Midbrain (tissue), 1 donor: ENCODE data around the gene NOG.

ENCODE experiments used
- DNase-seq: peaks from one replicate; lab custom pipeline; 2025; lab: John Stamatoyannopoulos, UW

Gene NOG

DNA sequence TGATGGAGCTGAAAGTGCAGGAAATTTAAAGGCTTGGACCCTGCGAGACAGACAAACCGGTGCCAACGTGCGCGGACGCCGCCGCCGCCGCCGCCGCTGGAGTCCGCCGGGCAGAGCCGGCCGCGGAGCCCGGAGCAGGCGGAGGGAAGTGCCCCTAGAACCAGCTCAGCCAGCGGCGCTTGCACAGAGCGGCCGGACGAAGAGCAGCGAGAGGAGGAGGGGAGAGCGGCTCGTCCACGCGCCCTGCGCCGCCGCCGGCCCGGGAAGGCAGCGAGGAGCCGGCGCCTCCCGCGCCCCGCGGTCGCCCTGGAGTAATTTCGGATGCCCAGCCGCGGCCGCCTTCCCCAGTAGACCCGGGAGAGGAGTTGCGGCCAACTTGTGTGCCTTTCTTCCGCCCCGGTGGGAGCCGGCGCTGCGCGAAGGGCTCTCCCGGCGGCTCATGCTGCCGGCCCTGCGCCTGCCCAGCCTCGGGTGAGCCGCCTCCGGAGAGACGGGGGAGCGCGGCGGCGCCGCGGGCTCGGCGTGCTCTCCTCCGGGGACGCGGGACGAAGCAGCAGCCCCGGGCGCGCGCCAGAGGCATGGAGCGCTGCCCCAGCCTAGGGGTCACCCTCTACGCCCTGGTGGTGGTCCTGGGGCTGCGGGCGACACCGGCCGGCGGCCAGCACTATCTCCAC, at the start of gene NOG:
Gene NOG, plus strand, starts transcription at position 54 of the 674 bp plus-strand sequence. Its CDS starts 525 bp downstream, at position 579.
- peak; percentile 49 for DNase-seq

DNA sequence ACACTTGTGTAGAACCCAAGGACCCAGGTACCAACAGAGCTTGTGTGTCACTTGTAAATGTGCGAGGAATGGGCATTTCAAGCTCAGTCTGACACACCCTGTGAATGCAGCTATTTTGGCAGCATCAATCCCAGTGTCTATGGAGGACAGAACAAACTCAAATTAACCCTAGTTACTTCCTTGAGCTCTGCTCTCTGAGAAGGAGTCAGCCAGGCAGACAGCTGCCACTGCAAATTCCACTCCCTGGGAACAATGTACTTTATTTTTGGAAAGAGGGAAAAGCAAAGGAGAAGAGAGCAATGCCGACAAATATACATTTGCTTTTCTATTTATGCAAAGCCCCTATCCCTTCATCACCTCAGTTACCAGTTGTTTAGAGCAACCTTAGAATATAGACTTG, 48.4 kb upstream of the NOG start:
- DNase-seq = no peak

DNA sequence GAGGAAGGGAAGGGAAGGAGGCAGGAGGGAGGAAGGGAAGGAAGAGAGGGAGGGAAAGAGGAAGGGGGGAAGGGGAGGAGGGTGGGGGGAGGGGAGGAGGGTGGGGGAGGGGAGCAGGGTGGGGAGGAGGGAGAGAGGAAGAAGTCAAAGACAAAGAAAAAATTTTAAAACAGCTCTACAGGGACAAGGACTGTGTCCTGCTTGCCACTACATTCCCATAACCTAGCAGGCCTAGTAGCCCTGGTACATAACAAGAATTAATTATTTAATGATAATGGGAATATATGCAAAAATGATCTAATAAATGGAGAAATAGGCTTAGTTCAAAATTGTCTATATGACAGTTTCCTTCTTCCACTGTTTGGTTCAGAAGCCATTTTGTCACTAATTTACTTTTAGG, 47.6 kb upstream of the NOG start:
- no peak for DNase-seq

DNA sequence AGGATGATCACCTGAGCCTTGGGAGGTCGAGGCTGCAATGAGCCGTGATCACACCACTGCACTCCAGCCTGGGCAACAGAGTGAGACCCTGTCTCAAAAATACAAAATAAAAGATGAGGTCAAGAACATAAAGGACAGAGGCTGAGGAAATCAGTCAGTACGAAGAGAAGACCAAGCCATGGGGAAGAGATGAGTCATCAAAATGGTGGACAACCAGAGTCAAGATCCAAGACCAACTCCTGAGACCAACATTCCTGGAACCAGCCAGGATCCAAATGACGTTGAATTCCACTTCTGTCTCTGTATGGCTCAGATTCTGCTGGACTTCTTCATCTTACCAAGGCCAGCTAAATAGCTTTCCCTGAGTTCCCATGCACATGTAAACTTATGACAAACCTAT, 44.8 kb upstream of the NOG start:
- no peak for DNase-seq

DNA sequence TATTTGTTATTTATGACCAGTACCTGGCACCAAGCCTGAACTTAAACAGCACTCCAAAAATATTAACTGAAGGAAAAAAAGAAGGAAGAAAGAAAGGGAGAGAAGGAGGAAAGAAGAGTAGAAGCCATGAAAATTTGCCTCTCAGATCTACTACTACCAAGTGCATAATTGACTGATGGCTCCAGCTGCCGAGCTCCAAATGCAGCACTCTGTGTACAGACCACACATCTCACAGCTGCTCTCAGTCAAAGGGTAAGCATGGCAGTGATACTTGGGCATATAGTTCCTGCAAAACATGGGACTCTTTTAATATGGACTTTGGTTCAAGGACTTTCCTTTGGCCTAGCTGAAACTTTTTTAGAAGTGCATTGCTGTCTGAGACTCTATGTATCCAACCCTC, 44.0 kb upstream of the NOG start:
- DNase-seq = no peak

DNA sequence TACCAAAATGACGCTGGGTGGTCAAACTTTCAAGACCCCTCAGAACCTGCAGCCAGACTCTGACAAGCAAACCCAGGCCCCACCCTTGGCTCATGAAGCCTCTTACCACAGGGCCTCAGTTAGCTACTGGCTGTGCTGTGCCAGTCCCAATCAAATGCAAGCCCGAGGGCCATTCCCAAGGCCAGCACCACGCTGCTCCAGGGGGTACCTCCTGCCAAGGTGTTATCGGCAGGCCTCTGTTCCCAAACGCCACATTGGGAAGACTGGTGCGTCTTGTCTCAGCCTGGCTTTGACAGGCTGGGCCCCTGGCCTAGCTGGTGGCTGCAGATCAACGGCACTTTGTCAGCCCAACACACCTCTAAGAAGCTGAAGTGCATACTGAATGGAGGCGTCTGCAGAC, 35.8 kb upstream of the NOG start:
- no peak for DNase-seq

DNA sequence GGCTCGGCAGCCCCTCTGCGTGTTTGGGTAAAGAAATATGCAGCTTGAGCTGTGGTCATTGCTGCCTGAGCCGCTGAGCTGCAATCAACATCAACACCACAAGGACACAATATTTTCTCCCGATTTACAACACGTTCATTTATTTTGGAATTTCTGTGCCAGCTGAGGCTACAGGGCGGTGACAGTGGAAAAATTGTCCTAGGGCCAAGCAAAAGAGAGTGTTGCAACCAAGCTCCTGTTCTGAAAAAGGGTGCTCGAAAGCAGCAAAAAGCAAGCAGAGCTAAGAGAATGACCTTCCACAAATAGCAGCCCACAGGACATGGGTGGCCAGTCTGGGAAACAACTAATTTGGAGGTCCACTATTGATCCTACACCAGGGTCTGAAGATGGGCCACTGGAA, 35.4 kb upstream of the NOG start:
- no peak for DNase-seq

DNA sequence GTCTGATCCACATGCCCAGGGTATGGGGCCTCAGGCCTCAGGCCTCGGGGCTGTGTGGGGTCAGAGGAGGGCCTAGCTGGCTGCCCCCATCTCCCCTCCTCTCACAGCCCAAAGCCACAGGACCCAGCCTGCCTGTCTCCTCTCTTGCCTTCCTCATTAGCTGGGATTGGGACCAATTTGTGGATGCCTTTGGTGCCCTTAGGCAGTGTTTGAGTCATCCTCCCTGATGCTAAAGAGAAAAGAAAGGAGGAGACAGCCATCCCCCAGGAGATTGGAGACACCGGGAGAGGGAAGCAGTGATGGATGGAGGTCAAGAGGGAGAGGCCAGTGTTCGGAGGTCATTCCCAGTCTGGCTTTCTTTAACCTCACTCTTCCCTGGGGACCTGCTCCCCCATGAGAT, 23.3 kb upstream of the NOG start:
- DNase-seq = no peak

DNA sequence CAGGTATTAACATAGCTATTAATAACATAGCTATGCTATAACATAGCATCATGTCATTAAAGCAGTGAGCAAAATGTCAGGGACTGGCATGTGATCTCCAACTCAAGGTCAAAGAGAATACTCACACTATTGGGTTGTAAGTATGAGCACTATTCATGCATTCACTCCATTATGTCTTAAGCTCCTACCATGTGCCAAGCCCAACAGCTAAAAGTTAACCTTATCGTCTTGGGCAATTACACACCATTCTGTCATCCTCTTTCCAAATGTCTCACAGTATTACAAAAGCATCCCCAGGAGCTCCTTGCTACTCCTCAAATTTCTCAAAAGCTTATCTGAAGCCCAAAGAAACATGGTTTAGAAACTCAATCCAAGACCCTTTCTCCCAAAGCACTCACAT, 22.0 kb upstream of the NOG start:
- no peak for DNase-seq

DNA sequence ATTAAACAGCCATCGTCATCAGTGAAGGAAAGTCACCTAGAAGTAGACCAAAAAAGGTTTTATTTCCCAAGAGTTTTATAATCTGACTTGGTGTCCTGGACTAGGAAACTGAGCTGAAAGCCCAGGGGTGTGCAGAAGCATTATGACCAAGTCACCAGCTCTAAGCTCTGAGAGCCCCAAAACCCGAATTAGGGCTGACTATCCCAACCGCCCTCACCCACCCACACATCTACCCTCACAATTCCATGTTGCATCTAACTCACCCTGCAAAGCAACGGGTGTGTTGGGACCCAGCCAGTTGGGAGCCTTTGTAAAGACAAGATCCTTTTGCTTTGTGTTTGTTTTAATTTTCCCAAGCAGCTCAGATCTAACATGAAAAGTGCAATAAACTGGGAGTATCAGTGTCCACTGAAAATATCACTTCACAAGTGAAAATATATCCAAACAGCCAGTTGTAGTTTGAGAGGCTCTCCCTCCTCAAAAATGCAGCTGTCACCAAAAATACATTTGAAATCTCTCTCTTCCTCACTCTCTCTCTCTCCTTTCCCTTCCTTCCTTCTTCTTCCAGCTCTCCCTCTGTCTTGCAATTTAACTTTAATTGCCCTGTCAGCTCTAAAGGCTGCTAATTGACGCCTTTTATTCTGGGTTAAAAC, 16.2 kb upstream of the NOG start:
- no peak for DNase-seq

DNA sequence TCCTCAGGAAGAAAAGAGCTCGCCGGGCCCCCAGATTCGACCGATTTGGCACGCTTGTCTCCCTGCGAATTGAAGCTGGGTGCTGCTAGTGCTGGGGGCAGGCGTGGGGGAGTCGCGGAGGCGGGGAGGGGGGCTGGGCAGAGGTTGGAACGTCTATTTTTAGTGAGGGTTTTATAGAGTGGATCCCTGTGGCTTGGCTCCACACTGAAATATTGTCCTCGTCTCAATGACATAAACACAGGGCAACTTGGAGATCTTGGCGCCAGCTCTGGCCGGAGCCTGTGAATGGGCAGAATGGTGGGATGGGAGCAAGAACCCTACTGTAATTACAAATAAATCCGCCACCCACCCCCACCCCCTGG, 15.7 kb upstream of the NOG start:
- no peak for DNase-seq

DNA sequence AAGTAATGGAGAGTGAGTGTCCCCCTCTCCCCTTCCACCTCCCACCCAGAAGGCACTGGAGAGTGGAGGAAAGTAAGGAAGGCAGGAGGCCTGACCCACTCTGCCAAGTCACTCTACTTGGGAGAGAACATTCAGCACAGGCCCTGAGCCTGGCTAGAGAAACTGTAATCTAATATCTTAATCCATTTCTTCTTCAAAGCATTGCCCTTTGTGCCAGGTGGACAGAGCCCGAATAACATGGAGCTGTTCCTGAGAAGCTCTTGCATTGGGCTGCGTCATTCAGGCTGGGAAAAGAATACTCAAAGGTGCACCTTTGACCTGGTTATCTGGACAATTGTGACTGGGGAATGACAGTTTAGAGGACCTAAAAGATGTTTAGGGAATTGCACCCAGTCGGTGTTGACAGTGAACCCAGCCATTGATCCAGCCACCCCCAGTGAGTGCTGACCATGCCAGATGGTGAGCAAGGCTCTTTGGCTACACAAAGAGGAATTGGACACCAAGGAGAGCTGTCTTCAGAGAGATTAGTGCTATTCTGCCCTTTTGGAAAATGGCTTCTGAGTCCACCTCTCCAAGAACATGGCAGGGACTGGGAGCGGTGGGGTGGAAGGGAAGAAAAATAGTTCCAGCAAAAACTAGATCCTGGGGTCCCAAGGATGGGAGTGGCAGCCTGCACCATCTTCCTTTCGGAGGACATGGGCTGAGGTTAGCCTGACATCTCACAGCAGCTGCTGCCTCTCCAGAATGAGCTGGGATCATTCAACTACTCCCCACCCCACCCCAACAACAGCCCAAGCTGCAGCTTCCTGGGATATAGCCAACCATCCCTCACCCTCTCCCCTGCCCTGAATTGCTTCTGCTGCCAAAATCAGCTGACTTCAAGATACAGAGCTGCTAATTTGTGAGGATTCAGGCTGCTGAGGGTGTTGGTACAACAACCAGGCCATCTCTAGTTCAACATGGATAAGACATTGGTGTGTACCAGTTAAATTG, 11.6 kb upstream of the NOG start:
- DNase-seq = no peak

DNA sequence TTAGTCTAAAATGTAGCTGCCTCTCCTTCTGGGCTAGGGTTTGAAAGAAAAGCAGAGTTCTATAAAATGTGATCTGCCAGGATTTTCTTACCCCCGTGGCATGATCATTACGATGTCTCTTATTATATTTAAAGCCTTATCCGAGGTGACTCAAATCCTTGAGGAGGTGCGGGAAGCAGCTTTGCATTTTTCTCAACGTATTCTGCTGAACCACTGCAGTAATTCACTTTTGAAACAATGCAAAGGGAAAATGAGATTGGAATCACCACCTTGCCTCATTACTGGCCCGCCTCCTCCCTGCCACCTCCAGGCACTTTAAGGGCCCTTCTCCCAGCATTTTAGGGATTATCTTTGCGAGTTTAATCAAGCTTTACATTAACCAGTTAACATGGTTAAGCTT, 9.7 kb upstream of the NOG start:
- DNase-seq = no peak

DNA sequence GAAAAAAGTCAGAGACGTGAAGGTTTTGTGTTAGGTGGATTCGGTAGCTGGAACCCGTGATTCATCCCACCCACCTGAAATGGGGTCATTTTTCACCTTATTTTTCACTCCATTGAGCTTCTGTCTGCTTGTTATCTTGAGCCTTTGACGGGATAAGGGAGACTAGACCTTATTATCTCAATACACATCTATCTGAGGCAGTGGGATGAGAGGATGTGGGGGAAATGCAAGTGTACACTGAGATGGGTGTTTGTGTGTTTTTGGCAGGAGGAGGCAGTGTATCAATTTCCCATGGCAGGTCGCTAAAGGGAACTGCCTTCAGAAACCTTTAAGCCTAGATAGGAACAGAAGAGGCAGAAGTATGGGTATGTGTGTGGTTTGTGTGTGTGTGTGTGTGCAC, 6.2 kb upstream of the NOG start:
- DNase-seq = no peak

DNA sequence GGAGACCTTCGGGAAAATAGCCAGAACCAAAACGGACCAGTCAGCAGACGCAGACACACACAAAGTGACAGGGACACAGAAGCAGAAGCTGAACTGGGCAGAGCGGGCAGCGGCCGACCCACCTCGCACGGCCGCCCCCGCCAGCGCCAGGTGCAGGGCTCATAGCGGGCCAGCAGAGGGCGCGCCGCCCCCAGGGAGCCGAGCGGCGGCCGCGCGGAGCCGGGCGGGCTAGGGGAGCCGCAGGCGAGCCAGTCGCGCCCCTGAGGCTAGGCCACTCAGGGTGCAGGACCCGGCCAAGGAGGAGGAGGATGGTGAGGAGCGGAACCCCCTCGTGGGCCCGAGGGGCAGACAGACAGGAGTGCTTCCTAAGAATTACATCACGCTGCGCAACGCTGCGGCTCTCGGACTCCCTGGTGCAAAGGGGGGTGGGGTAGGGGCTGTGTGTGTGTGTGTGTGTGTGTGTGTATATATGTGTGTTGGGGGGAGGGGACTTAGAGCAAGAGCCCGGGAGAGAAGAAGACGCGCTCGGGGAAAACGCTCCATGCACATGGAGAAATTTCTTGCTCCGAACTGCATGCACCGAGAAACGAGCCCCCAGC, 913 bp upstream of the NOG start:
- peak; percentile 59 for DNase-seq

DNA sequence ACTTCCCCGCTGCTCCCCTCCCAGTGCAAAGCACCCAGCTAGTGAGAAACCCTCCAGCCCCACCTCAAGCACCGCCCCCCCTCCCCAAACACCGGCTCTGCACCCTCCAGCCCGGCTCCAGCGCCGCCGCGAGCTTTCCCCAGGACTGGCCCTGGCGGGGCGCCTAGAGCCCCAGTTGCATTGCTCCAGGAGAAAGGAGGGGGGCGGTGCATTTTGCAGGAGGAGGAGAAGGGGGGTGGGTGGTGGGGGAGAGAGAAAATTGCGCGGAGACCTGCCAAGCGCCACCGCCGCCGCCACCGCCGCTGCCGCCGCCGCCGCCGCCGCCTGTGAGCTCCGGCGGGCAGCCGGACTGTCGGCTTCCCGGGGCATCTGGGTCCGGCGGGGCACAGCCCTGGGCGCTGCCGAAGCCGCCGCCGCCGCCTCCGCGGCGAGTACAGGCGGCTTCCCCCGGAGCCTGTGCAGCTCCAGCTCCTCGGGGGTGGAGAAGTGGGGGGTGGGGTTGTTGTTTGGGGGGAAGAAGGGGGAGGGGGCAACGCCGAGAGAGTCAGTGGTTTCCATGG, 333 bp upstream of the NOG start:
- peak; percentile 83 for DNase-seq

DNA sequence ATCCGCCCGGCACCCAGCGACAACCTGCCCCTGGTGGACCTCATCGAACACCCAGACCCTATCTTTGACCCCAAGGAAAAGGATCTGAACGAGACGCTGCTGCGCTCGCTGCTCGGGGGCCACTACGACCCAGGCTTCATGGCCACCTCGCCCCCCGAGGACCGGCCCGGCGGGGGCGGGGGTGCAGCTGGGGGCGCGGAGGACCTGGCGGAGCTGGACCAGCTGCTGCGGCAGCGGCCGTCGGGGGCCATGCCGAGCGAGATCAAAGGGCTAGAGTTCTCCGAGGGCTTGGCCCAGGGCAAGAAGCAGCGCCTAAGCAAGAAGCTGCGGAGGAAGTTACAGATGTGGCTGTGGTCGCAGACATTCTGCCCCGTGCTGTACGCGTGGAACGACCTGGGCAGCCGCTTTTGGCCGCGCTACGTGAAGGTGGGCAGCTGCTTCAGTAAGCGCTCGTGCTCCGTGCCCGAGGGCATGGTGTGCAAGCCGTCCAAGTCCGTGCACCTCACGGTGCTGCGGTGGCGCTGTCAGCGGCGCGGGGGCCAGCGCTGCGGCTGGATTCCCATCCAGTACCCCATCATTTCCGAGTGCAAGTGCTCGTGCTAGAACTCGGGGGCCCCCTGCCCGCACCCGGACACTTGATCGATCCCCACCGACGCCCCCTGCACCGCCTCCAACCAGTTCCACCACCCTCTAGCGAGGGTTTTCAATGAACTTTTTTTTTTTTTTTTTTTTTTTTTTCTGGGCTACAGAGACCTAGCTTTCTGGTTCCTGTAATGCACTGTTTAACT, 1.0 kb downstream of the NOG start:
- DNase-seq = no peak

DNA sequence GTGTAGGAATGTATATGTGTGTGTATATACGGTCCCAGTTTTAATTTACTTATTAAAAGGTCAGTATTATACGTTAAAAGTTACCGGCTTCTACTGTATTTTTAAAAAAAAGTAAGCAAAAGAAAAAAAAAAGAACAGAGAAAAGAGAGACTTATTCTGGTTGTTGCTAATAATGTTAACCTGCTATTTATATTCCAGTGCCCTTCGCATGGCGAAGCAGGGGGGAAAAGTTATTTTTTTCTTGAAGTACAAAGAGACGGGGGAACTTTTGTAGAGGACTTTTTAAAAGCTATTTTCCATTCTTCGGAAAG, 1.6 kb downstream of the NOG start:
- DNase-seq = no peak

DNA sequence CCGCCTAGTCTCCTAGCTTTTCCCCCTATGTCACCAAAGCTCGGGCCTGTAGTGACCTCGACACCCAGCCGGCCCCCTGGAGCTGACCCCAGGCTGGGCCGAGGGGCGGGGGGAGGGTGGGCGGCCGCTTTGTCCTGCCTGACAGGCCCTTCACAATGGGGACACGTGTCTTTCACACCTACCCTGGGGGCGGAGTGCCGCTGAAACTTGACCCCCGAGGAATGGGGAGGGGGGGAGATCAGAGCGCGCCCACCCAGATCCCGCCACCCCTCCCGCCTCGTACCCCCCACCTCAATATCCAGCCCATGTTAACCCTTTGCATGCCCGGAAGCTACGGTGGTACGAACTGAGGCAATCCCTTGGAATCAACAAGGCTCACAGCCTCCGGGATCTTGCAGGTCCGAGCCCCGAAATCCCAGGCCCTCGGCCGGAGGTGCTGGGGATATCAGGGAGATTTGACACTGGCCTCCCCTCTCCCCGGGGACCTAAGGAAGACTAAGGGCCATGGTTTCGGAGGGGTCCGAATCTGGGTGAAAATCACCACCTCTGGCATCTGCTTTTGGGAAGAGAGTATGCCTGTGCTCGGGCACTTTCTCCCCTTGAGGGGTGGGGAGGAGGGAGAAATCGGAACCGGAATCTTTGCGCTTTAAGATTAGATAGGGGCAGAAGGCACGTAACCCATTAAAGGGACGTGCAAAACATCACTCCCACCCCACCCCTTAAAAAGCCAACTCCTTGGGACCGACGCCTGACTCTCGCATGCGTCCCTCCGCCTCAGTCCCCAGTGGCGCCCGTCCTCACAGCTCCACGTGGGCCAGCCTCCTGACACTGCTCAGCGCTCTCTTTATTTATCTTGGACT, 2.6 kb downstream of the NOG start:
- no peak for DNase-seq

DNA sequence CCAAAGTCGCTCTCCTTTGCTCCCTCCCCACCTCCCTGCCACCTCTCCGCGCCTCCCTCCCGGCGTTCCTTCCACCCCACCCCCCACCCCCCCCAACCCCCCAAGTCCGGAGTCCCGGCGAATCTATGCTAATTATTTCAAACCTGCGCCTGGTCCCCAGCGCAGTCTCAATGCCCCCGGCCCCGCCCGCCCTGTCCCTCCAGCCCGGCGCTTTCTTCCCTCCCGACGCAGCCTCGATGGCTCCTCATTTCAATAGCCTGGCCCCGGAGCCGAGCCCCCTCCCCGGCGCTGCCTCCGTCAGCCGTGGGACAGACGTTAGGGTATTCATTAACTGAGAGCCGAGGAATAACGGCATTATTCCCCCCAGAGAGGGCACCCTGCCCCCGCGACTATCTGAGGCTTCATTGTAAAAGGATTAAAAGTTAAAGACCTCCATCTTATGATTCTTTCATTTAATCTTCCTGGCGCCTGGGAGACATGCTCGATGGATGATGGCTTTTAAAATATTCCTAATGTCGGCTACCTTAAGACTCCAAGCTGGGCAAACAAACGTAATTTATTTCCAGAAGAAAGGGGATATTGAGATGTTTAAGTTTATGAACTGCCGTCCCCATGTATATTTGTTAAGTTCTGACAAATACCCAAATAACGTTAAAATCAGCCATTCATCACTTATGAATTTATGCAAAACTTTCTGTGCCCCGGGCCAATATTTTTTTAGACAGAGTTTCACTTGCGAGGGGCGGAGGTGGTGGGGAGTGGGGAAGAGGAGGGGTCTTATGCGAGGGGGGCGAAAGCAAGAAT, 3.4 kb downstream of the NOG start:
- no peak for DNase-seq
